H1 (cell line): ENCODE results near the gene LRRC32. TPM values are rescaled to one million over a fixed set of nuclear protein-coding genes. Genes with fewer than 3 reads are reported as not detected.

Source experiments
- CTCF ChIA-PET: fragments of 300-600 bp; sonication (Branson Sonifier 250); formaldehyde crosslinking; loops from one replicate; lab custom pipeline; 2021; ENCODE audit not compliant: partially characterized antibody; lab: Charles Lee
- POLR2A ChIA-PET: fragments of 300-600 bp; sonication (Branson Sonifier 250); formaldehyde crosslinking; loops from one replicate; lab custom pipeline; 2021; ENCODE audit warnings: inconsistent platforms; ENCODE audit not compliant: partially characterized antibody; lab: Charles Lee
- DNase-seq, 2 experiments: peaks; one replicate each; pipeline versions ENCODE4 v3.0.0 to v3.0.0-alpha.2; 2010 to 2022; ENCODE audit warnings: low spot score in 2 of 2, low read depth in 1 of 2, mixed read lengths in 1 of 2
- FAIRE-seq: peaks from 2 replicates; lab custom pipeline; 2011; peaks lifted over from hg19 to GRCh38; lab: Jason Lieb, UNC
- H2AFZ ChIP-seq: 2 replicates; pipeline ENCODE4 v1.8.1; 2012; ENCODE audit warnings: low read length, inconsistent platforms
- H2AK5ac ChIP-seq: 2 replicates; pipeline ENCODE4 v1.6.1; 2013; ENCODE audit warnings: low read depth, low read length
- H2BK120ac ChIP-seq: replicated peaks from 2 replicates; pipeline ENCODE3; 2013; ENCODE audit warnings: low read depth, low read length, inconsistent platforms
- H2BK12ac ChIP-seq: 2 replicates; pipeline ENCODE4 v1.6.1; 2013; ENCODE audit warnings: low read depth, low read length
- H2BK15ac ChIP-seq: 2 replicates; pipeline ENCODE4 v1.6.1; 2013; ENCODE audit warnings: low read length
- H2BK20ac ChIP-seq: 2 replicates; pipeline ENCODE4 v1.6.1; 2013; ENCODE audit warnings: low read length
- H2BK5ac ChIP-seq: 2 replicates; pipeline ENCODE4 v1.6.1; 2013; ENCODE audit warnings: low read depth, low read length
- H3K14ac ChIP-seq: 2 replicates; pipeline ENCODE4 v1.6.1; 2013; ENCODE audit warnings: inconsistent platforms; ENCODE audit not compliant: insufficient read length
- H3K18ac ChIP-seq: 2 replicates; pipeline ENCODE4 v1.6.1; 2013; ENCODE audit warnings: low read length; ENCODE audit errors: extremely low read depth
- H3K23ac ChIP-seq: 2 replicates; pipeline ENCODE4 v1.6.1; 2013; ENCODE audit warnings: inconsistent platforms; ENCODE audit not compliant: insufficient read length
- H3K23me2 ChIP-seq: 2 replicates; pipeline ENCODE4 v1.6.1; 2013; ENCODE audit warnings: low read depth, low read length
- H3K27ac ChIP-seq: 2 replicates; pipeline ENCODE4 v1.6.1; 2011; ENCODE audit warnings: low read depth, low read length, inconsistent platforms
- H3K27me3 ChIP-seq, 4 experiments: replicated peaks in 1 of 4; 1 replicate in 1 of 4; 2 replicates in 3 of 4; pipeline versions ENCODE4 v1.6.1 to v1.8.1; 2011 to 2013; ENCODE audit warnings: low read length in 3 of 4, mild to moderate bottlenecking in 3 of 4, inconsistent platforms in 2 of 4, mixed read lengths in 2 of 4, moderate library complexity in 1 of 4; ENCODE audit not compliant: control insufficient read depth in 3 of 4, insufficient read depth in 3 of 4; ENCODE audit errors: extremely low read depth in 1 of 4
- H3K36me3 ChIP-seq, 4 experiments: 2 replicates each; pipeline versions ENCODE4 v1.6.1 to v1.8.1; 2011 to 2013; ENCODE audit warnings: mild to moderate bottlenecking in 4 of 4, low read length in 3 of 4, moderate library complexity in 2 of 4, control low read depth in 1 of 4, inconsistent platforms in 1 of 4; ENCODE audit not compliant: insufficient read depth in 4 of 4, control insufficient read depth in 2 of 4
- H3K4ac ChIP-seq: replicated peaks from 2 replicates; pipeline ENCODE3; 2013; ENCODE audit warnings: low read length, low read depth, mixed read lengths, inconsistent platforms; ENCODE audit not compliant: insufficient read length
- H3K4me1 ChIP-seq, 4 experiments: replicated peaks in 1 of 4; 1 replicate in 1 of 4; 2 replicates in 3 of 4; pipeline versions ENCODE4 v1.6.1 to v1.8.1; 2011 to 2013; ENCODE audit warnings: low read length in 3 of 4, inconsistent platforms in 2 of 4, mixed read lengths in 1 of 4; ENCODE audit not compliant: insufficient read depth in 4 of 4, control insufficient read depth in 3 of 4
- H3K4me2 ChIP-seq, 2 experiments: 2 replicates each; pipeline versions ENCODE4 v1.6.1 to v1.8.1; 2011 to 2013; ENCODE audit warnings: low read depth in 2 of 2, low read length in 2 of 2, control low read depth in 1 of 2, inconsistent platforms in 1 of 2, mild to moderate bottlenecking in 1 of 2; ENCODE audit not compliant: insufficient read depth in 1 of 2
- H3K4me3 ChIP-seq, 4 experiments: fragments of 200-600, 300-600 bp in 1 of 4; sonication (generic), shearing (Covaris generic), sonication (Bioruptor Twin) in 1 of 4; 2 replicates each; pipeline versions ENCODE4 v1.5.1 to v1.8.1; 2011 to 2016; ENCODE audit warnings: low read length in 4 of 4, low read depth in 3 of 4, control low read depth in 2 of 4, inconsistent platforms in 2 of 4, mild to moderate bottlenecking in 2 of 4, mixed read lengths in 1 of 4, moderate library complexity in 1 of 4; ENCODE audit not compliant: insufficient read depth in 2 of 4; ENCODE audit errors: extremely low read depth in 1 of 4
- H3K56ac ChIP-seq: replicated peaks from 2 replicates; pipeline ENCODE3; 2013; ENCODE audit warnings: low read depth, mild to moderate bottlenecking, mixed read lengths, low read length, inconsistent platforms; ENCODE audit not compliant: insufficient read length
- H3K79me1 ChIP-seq: 2 replicates; pipeline ENCODE4 v1.6.1; 2013; ENCODE audit warnings: low read depth, low read length, control low read depth
- H3K79me2 ChIP-seq, 2 experiments: 2 replicates each; pipeline versions ENCODE4 v1.6.1 to v1.8.1; 2012 to 2013; ENCODE audit warnings: low read length in 2 of 2, mild to moderate bottlenecking in 2 of 2, inconsistent platforms in 1 of 2; ENCODE audit not compliant: insufficient read depth in 2 of 2, control insufficient read depth in 1 of 2
- H3K9ac ChIP-seq, 4 experiments: replicated peaks in 1 of 4; 1 replicate in 1 of 4; 2 replicates in 3 of 4; pipeline versions ENCODE4 v1.6.1 to v1.8.1; 2011 to 2013; ENCODE audit warnings: low read depth in 3 of 4, low read length in 3 of 4, control low read depth in 2 of 4, mild to moderate bottlenecking in 2 of 4, moderate library complexity in 2 of 4, inconsistent platforms in 1 of 4; ENCODE audit errors: extremely low read depth in 1 of 4
- H3K9me3 ChIP-seq, 2 experiments: 2 replicates each; pipeline versions ENCODE4 v1.6.1 to v1.8.1; 2012 to 2013; ENCODE audit warnings: mild to moderate bottlenecking in 2 of 2, moderate library complexity in 2 of 2, control low read depth in 1 of 2, inconsistent platforms in 1 of 2, low read depth in 1 of 2, low read length in 1 of 2, mixed read lengths in 1 of 2; ENCODE audit not compliant: insufficient read depth in 2 of 2
- H4K20me1 ChIP-seq, 2 experiments: replicated peaks in 1 of 2; 2 replicates each; pipeline versions ENCODE3 to v1.8.1; 2011 to 2013; ENCODE audit warnings: inconsistent platforms in 2 of 2, low read length in 2 of 2, mild to moderate bottlenecking in 1 of 2; ENCODE audit not compliant: insufficient read depth in 2 of 2, control insufficient read depth in 1 of 2
- H4K5ac ChIP-seq: 2 replicates; pipeline ENCODE4 v1.6.1; 2013; ENCODE audit warnings: low read length, low read depth, mixed read lengths, inconsistent platforms; ENCODE audit not compliant: insufficient read length
- H4K8ac ChIP-seq: 2 replicates; pipeline ENCODE4 v1.8.0; 2013; ENCODE audit warnings: mild to moderate bottlenecking, moderate library complexity, low read length, inconsistent platforms; ENCODE audit not compliant: insufficient read depth; ENCODE audit errors: extremely low read depth
- H4K91ac ChIP-seq: replicated peaks from 2 replicates; pipeline ENCODE3; 2013; ENCODE audit warnings: low read length, mixed read lengths, inconsistent platforms; ENCODE audit not compliant: insufficient read length
- BACH1 ChIP-seq: IDR thresholded peaks from 2 replicates; pipeline ENCODE4 v1.6.1; 2012; ENCODE audit warnings: low read length, improper control_type of control experiment
- BCL11A ChIP-seq, 2 experiments: IDR thresholded peaks; one replicate each; pipeline ENCODE4 v1.6.1; 2011; ENCODE audit warnings: low read depth in 2 of 2, low read length in 2 of 2, mild to moderate bottlenecking in 2 of 2
- CHD1 ChIP-seq: IDR thresholded peaks from 2 replicates; pipeline ENCODE4 v1.6.1; 2012; ENCODE audit warnings: low read depth, low read length, improper control_type of control experiment
- CREB1 ChIP-seq: IDR thresholded peaks from 2 replicates; pipeline ENCODE4 v1.6.1; 2012; ENCODE audit warnings: inconsistent platforms
- EZH2 ChIP-seq: fragments of 200-600 bp; sonication (generic); IDR thresholded peaks from 2 replicates; pipeline ENCODE4 v1.7.1; 2012; ENCODE audit warnings: low read depth, mild to moderate bottlenecking, moderate library complexity, low read length, inconsistent platforms; ENCODE audit not compliant: severe bottlenecking
- KDM4A ChIP-seq: IDR thresholded peaks from one replicate; pipeline ENCODE4 v1.7.1; 2012; ENCODE audit warnings: low read depth, mild to moderate bottlenecking, moderate library complexity, low read length, inconsistent platforms; ENCODE audit not compliant: severe bottlenecking
- MAFK ChIP-seq: IDR thresholded peaks from 2 replicates; pipeline ENCODE4 v1.6.1; 2012; ENCODE audit warnings: low read depth, mild to moderate bottlenecking, improper control_type of control experiment, low read length
- NRF1 ChIP-seq: IDR thresholded peaks from 2 replicates; pipeline ENCODE4 v1.6.1; 2011; ENCODE audit warnings: mild to moderate bottlenecking, low read depth, low read length, improper control_type of control experiment
- POU5F1 ChIP-seq: IDR thresholded peaks from 2 replicates; pipeline ENCODE4 v1.6.1; 2011; ENCODE audit warnings: low read depth, mild to moderate bottlenecking, low read length, moderate library complexity
- RNF2 ChIP-seq: fragments of 200-900, 300-1000 bp; sonication (generic); IDR thresholded peaks from 2 replicates; pipeline ENCODE4 v1.7.1; 2016; ENCODE audit warnings: borderline replicate concordance, low read depth, mild to moderate bottlenecking, antibody characterized with exemption, low read length; ENCODE audit not compliant: poor library complexity, severe bottlenecking; ENCODE audit errors: missing control alignments
- SIN3A ChIP-seq, 2 experiments: IDR thresholded peaks in 1 of 2; conservative IDR thresholded peaks in 1 of 2; 2 replicates each; pipeline ENCODE4 v1.6.1; 2011 to 2012; ENCODE audit warnings: low read length in 2 of 2, improper control_type of control experiment in 1 of 2, low read depth in 1 of 2, mild to moderate bottlenecking in 1 of 2
- SIX5 ChIP-seq: IDR thresholded peaks from 2 replicates; pipeline ENCODE4 v1.6.1; 2011; ENCODE audit warnings: mild to moderate bottlenecking, low read depth, low read length
- SP4 ChIP-seq: IDR thresholded peaks from 2 replicates; pipeline ENCODE4 v1.6.1; 2012; ENCODE audit warnings: low read length, inconsistent platforms
- SUZ12 ChIP-seq: fragments of 200-600 bp; sonication (generic); IDR thresholded peaks from 2 replicates; pipeline ENCODE4 v1.6.1; 2012; ENCODE audit warnings: mild to moderate bottlenecking, inconsistent platforms, low read length, moderate library complexity, mixed read lengths
- WGBS, 2 experiments: shearing (Covaris generic) in 1 of 2; methylation state at CpG; one replicate each; pipeline versions ENCODE4 v1.1.6 to v1.1.7; 2013 to 2015; ENCODE audit warnings: low lambda C conversion rate in 2 of 2, mixed read lengths in 2 of 2, inconsistent platforms in 1 of 2, low coverage in 1 of 2, missing lambda C conversion rate in 1 of 2; ENCODE audit not compliant: insufficient replicate concordance in 2 of 2, insufficient coverage in 1 of 2, insufficient read length in 1 of 2; ENCODE audit errors: extremely low coverage in 1 of 2, missing lambda C conversion rate in 1 of 2; 5-methylcytosine and 5-hydroxymethylcytosine counted together
- polyA plus RNA-seq, 7 experiments: library from polyadenylated mRNA; depleted of rRNA in 3 of 7; stranded (reverse) in 5 of 7; unstranded in 2 of 7; fragments of >200 nt in 5 of 7; fragments of 200-250 nt in 2 of 7; gene quantifications; 1 replicate in 5 of 7; 2 replicates in 1 of 7; 4 replicates in 1 of 7; pipeline versions ENCODE4 v1.2.1 to v1.2.3, GENCODE V29; 2011 to 2013; ENCODE audit warnings: missing spikeins in 2 of 7, mixed read lengths in 2 of 7
- total RNA-seq: library from RNA; stranded (reverse); fragmentation: NEBNext Ultra II Directional; extraction: Animal tissue kit (Norgen Biotek cat#: 25700); gene quantifications from 2 replicates; pipeline ENCODE4 v1.2.1, GENCODE V29; 2021

LRRC32 gene
- total and polyA plus RNA-seq, 2 of the 8 experiments (the other 6 are each of a cell fraction or from before 2014, with no cell fraction given) = 0.99 to 1.9 TPM

- H4K8ac ChIP-seq = no peak overlapping the region
- DNase-seq (no peak), FAIRE-seq (no peak)
- no peak overlapping the region for H3K27ac ChIP-seq
- no peak overlapping the region for H2BK12ac ChIP-seq
- H2BK120ac ChIP-seq = no peak overlapping the region
- H3K4me1 ChIP-seq = peaks cover 3 to 11% (median 6%) of the 10 kb centered on the region in 4 experiments
- no peak overlapping the region for H2BK5ac ChIP-seq
- no peaks in the 10 kb centered on the region; a peak in 1 of 7 replicates for H3K27me3 ChIP-seq
- H3K56ac ChIP-seq = no peak overlapping the region
- no peak overlapping the region for H3K9ac ChIP-seq
- TF ChIP-seq KDM4A = no peak
- TF ChIP-seq MAFK = no peak
- TF ChIP-seq POU5F1 = no peak
- no peak for TF ChIP-seq SP4
- TF ChIP-seq NRF1 = no peak
- TF ChIP-seq EZH2 = no peak
- TF ChIP-seq CREB1 = no peak
- TF ChIP-seq BACH1 = no peak
- TF ChIP-seq BCL11A (IDR thresholded peaks at IDR 0.05; ENCODE audit: low read depth in 2 of 2, low read length in 2 of 2) = no peak
- TF ChIP-seq CHD1 = no peak
- TF ChIP-seq SUZ12 = no peak
- no peak for TF ChIP-seq RNF2
- TF ChIP-seq SIX5 = no peak
- TF ChIP-seq SIN3A (conservative IDR thresholded peaks at IDR 0.05 in 1 of 2, IDR thresholded peaks at IDR 0.05 in 1 of 2; ENCODE audit: low read depth in 1 of 2, low read length in 2 of 2) = no peak
- ChIA-PET POLR2A (interaction anchor here (0.6 kb wide), 1 partner anchor 83 kb away, joined by 3 read pairs; no protein-coding TSS in a partner anchor), CTCF (interaction anchor here (0.7 to 1.8 kb wide), 6 partner anchors 16 to 265 kb away, joined by 3 to 8 read pairs (median 3); partner anchors contain the start of gene LRRC32)
- H3K79me2 ChIP-seq = no peaks in the 10 kb centered on the region
- H4K20me1 ChIP-seq = no peaks in the 10 kb centered on the region
- no peak overlapping the region for H4K5ac ChIP-seq
- 87% methylated on average over 4 of the region's 4 CpGs; no CpG with 5 or more reads in 1 of the 2 experiments for WGBS, 2 experiments
- H2AK5ac ChIP-seq = no peak overlapping the region
- no peak overlapping the region for H2BK20ac ChIP-seq
- H3K36me3 ChIP-seq = no peaks in the 10 kb centered on the region
- H3K9me3 ChIP-seq = no peaks in the 10 kb centered on the region
- no peak overlapping the region for H3K18ac ChIP-seq
- H3K4ac ChIP-seq = no peak overlapping the region
- no peak overlapping the region; the same call in 1 of the 2 replicates for H2BK15ac ChIP-seq
- H3K4me2 ChIP-seq = no peak overlapping the region
- H3K4me3 ChIP-seq = no peak overlapping the region
- no peaks in the 10 kb centered on the region for H3K23me2 ChIP-seq
- no peak overlapping the region for H2AFZ ChIP-seq
- H4K91ac ChIP-seq = no peak overlapping the region
- H3K14ac ChIP-seq = no peak overlapping the region
- no peaks in the 10 kb centered on the region for H3K79me1 ChIP-seq
- no peak overlapping the region for H3K23ac ChIP-seq
These were observed 15.6 kb downstream of the LRRC32 start for GRCh38 chr11:76654980-76655379.
